Caco-2 (cell line): Measurements from ENCODE around the gene CLPX. TPM values are rescaled to one million over a fixed set of nuclear protein-coding genes. Genes with fewer than 3 reads are reported as not detected.

Source experiments
- BruUV-seq: library from RNA; stranded (reverse); fragments of 400-500 nt; replicated peaks from 2 replicates; lab custom pipeline; 2021; lab: Mats Ljungman, UMichigan
- CTCF ChIA-PET: fragments of 300-600 bp; sonication (Branson Sonifier 250); formaldehyde crosslinking; loops from one replicate; lab custom pipeline; 2022; ENCODE audit warnings: antibody characterized with exemption; lab: Charles Lee
- POLR2A ChIA-PET: fragments of 300-600 bp; sonication (Branson Sonifier 250); formaldehyde crosslinking; loops from one replicate; lab custom pipeline; 2022; ENCODE audit warnings: antibody characterized with exemption; lab: Charles Lee
- DNase-seq, 2 experiments: peaks; one replicate each; pipeline versions ENCODE4 v3.0.0 to v3.0.0-alpha.2; 2020 to 2022
- H3K27me3 ChIP-seq: replicated peaks from 2 replicates; pipeline ENCODE4 v1.6.0; 2011; ENCODE audit warnings: low read length; ENCODE audit not compliant: control insufficient read depth, insufficient read depth
- H3K36me3 ChIP-seq: 2 replicates; pipeline ENCODE4 v1.5.1; 2011; ENCODE audit warnings: low read length; ENCODE audit not compliant: control insufficient read depth, insufficient read depth
- H3K4me1 ChIP-seq: fragments of 250-450 bp; sonication (Bioruptor Pico); 2 replicates; pipeline ENCODE4 v1.5.1; 2020; ENCODE audit warnings: mild to moderate bottlenecking
- H3K4me3 ChIP-seq: 2 replicates; pipeline ENCODE4 v1.5.1; 2011; ENCODE audit warnings: low read depth, mild to moderate bottlenecking, control low read depth, low read length
- H3K9me3 ChIP-seq: fragments of 250-450 bp; sonication (Bioruptor Pico); 2 replicates; pipeline ENCODE4 v1.5.1; 2020; ENCODE audit warnings: mild to moderate bottlenecking, moderate library complexity
- H3K27ac Mint-ChIP-seq: one replicate; pipeline ENCODE4 v1.8.0; 2022; ENCODE audit warnings: mixed read lengths; ENCODE audit not compliant: unreplicated experiment
- H3K27me3 Mint-ChIP-seq: one replicate; pipeline ENCODE4 v1.8.0; 2022; ENCODE audit warnings: mixed read lengths; ENCODE audit not compliant: insufficient read depth, unreplicated experiment
- H3K36me3 Mint-ChIP-seq: one replicate; pipeline ENCODE4 v1.8.0; 2022; ENCODE audit warnings: mild to moderate bottlenecking, mixed read lengths; ENCODE audit not compliant: insufficient read depth, unreplicated experiment
- H3K4me1 Mint-ChIP-seq: one replicate; pipeline ENCODE4 v1.8.0; 2022; ENCODE audit warnings: low read depth, mixed read lengths; ENCODE audit not compliant: unreplicated experiment
- H3K4me3 Mint-ChIP-seq: one replicate; pipeline ENCODE4 v1.8.0; 2022; ENCODE audit warnings: mild to moderate bottlenecking, moderate library complexity, mixed read lengths; ENCODE audit not compliant: unreplicated experiment
- H3K9me3 Mint-ChIP-seq: one replicate; pipeline ENCODE4 v1.8.0; 2022; ENCODE audit warnings: mixed read lengths; ENCODE audit not compliant: unreplicated experiment
- CTCF ChIP-seq, 2 experiments: fragments of 200-600 bp in 1 of 2; IDR thresholded peaks; 1 replicate in 1 of 2; 2 replicates in 1 of 2; pipeline versions ENCODE4 v1.5.1 to v1.8.0; 2011 to 2022; ENCODE audit warnings: antibody characterized with exemption in 1 of 2, control low read depth in 1 of 2, inconsistent platforms in 1 of 2, low read depth in 1 of 2, low read length in 1 of 2, mild to moderate bottlenecking in 1 of 2, moderate library complexity in 1 of 2; ENCODE audit not compliant: insufficient read depth in 1 of 2, severe bottlenecking in 1 of 2, unreplicated experiment in 1 of 2
- intact Hi-C: fragments of 100-400 bp; cut with micrococcal nuclease; formaldehyde crosslinking; loops from one replicate; pipeline ENCODE4 v1.10.0; 2022; ENCODE audit not compliant: unreplicated experiment
- total RNA-seq: library from RNA; stranded (reverse); gene quantifications from 2 replicates; pipeline ENCODE4 v1.2.3, GENCODE V29; 2022

The CLPX gene
- total RNA-seq, 1 experiment from 2014 or later, result 59.4 TPM

GRCh38 chr15:65180167-65180566, 5.0 kb downstream of the CLPX start:
- POLR2A ChIA-PET, result no interaction called here

GRCh38 chr15:65177901-65178300, 7.2 kb downstream of the CLPX start:
- no peak for DNase-seq
- BruUV-seq, result no TSS peak
- H3K4me3 Mint-ChIP-seq, result no peak overlapping the region
- intact Hi-C loops, result no loop called here
- no peaks in the 10 kb centered on the region for H3K36me3 ChIP-seq
- no peak for TF ChIP-seq CTCF (IDR thresholded peaks at IDR 0.05; ENCODE audit: insufficient read depth in 1 of 2, low read depth in 1 of 2, low read length in 1 of 2, severe bottlenecking in 1 of 2, unreplicated experiment in 1 of 2)
- ChIA-PET POLR2A (interaction anchor here (0.5 kb wide), 1 partner anchor 43 kb away, joined by 6 read pairs; no protein-coding TSS in a partner anchor), CTCF (no interaction called here)
- H3K27me3 Mint-ChIP-seq, result no peaks in the 10 kb centered on the region
- H3K27me3 ChIP-seq, result no peaks in the 10 kb centered on the region
- H3K27ac Mint-ChIP-seq, result no peak overlapping the region
- no peaks in the 10 kb centered on the region for H3K4me1 Mint-ChIP-seq
- H3K9me3 ChIP-seq, result no peaks in the 10 kb centered on the region
- H3K4me1 ChIP-seq, result peaks cover 14% of the 10 kb centered on the region
- peaks cover 38% of the 10 kb centered on the region for H3K36me3 Mint-ChIP-seq
- no peak overlapping the region for H3K4me3 ChIP-seq
- no peaks in the 10 kb centered on the region for H3K9me3 Mint-ChIP-seq

More at GRCh38 chr15:65180167-65180566, 5.0 kb downstream of the CLPX start:
- 0 out of 2 replicates have a peak, but pooled peaks cover 4% of the 10 kb centered on the region for H3K4me1 ChIP-seq
- Mint-ChIP-seq H3K27ac (no peak overlapping the region), H3K9me3 (no peaks in the 10 kb centered on the region), H3K4me3 (no peak overlapping the region), H3K36me3 (peaks cover 27% of the 10 kb centered on the region), H3K27me3 (no peaks in the 10 kb centered on the region), H3K4me1 (no peaks in the 10 kb centered on the region)
- H3K4me3 ChIP-seq, result no peak overlapping the region
- no peak for DNase-seq
- intact Hi-C loops, result loop anchor here (5.0 kb wide), 1 partner anchor 48 kb away; the partner anchor contains the start of gene PDCD7
- H3K36me3 ChIP-seq, result no peaks in the 10 kb centered on the region
- H3K27me3 ChIP-seq, result no peaks in the 10 kb centered on the region
- no TSS peak for BruUV-seq
- TF ChIP-seq CTCF (IDR thresholded peaks at IDR 0.05; ENCODE audit: insufficient read depth in 1 of 2, low read depth in 1 of 2, low read length in 1 of 2, severe bottlenecking in 1 of 2, unreplicated experiment in 1 of 2), result no peak
- no peaks in the 10 kb centered on the region for H3K9me3 ChIP-seq
- CTCF ChIA-PET, result no interaction called here

- DNase-seq, result no peak
- CTCF ChIA-PET, result no interaction called here
- POLR2A ChIA-PET, result no interaction called here
- Mint-ChIP-seq H3K27me3 (no peaks in the 10 kb centered on the region), H3K4me3 (no peak overlapping the region), H3K27ac (no peak overlapping the region), H3K36me3 (peaks cover 54% of the 10 kb centered on the region), H3K9me3 (no peaks in the 10 kb centered on the region), H3K4me1 (no peaks in the 10 kb centered on the region)
- Histone ChIP-seq H3K4me3 (no peak overlapping the region), H3K9me3 (no peaks in the 10 kb centered on the region), H3K36me3 (no peaks in the 10 kb centered on the region), H3K4me1 (peaks cover 26% of the 10 kb centered on the region), H3K27me3 (no peaks in the 10 kb centered on the region)
- no TSS peak for BruUV-seq
- intact Hi-C loops, result no loop called here
- TF ChIP-seq CTCF (IDR thresholded peaks at IDR 0.05; ENCODE audit: insufficient read depth in 1 of 2, low read depth in 1 of 2, low read length in 1 of 2, severe bottlenecking in 1 of 2, unreplicated experiment in 1 of 2), result no peak
These were observed 9.1 kb downstream of the CLPX start for GRCh38 chr15:65176056-65176455.
